ENCODE data around the gene SP1.
"Not testable (repeated sequence)": the region's sequence is repeated elsewhere in the genome, so short reads cannot be mapped to it uniquely, and the experiment has no call there.

The SP1 gene

DNA sequence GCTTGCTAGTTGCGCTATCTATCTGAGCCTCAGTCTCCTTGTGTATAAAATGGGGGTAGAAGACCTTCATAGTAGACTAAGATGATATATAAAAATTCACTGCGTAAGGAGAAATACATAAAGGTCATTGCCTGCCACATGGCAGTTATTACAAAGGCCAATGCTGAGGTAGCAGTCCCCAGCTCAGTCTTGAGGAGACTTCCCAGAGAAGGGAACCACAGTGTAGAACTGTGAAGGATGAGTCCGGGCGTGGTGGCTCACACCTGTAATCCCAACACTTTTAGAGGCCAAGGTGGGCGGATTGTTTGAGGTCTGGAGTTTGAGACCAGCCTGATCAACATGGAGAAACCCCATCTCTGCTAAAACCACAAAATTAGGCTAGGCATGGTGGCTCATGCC lies 26.7 kb upstream of the SP1 start:
- H3K36me3 ChIP-seq (ENCODE audit: control insufficient read depth in 5 of 5, insufficient read depth in 5 of 5, low read length in 5 of 5): no peaks in the 10 kb centered on the region
- H3K27ac ChIP-seq (ENCODE audit: low read depth, low read length): no peak overlapping the region
- no peak overlapping the region for H3K9ac ChIP-seq (ENCODE audit: low read length in 5 of 5)
- H3K27me3 ChIP-seq (ENCODE audit: control insufficient read depth in 5 of 5, insufficient read depth in 4 of 5, low read length in 5 of 5): no peaks in the 10 kb centered on the region
- H3K4me1 ChIP-seq (ENCODE audit: control insufficient read depth in 5 of 5, insufficient read depth in 5 of 5, low read length in 5 of 5): peaks cover 0 to 12% (median 5%) of the 10 kb centered on the region in 5 donors
- no peak overlapping the region for H3K4me3 ChIP-seq (ENCODE audit: low read depth in 1 of 5, low read length in 5 of 5)
- no peaks in the 10 kb centered on the region for H3K9me3 ChIP-seq (ENCODE audit: control insufficient read depth in 5 of 5, low read length in 5 of 5)

- Histone ChIP-seq H3K9me3 (ENCODE audit: control insufficient read depth in 5 of 5, low read length in 5 of 5) (no peaks in the 10 kb centered on the region), H3K36me3 (ENCODE audit: control insufficient read depth in 5 of 5, insufficient read depth in 5 of 5, low read length in 5 of 5) (no peaks in the 10 kb centered on the region), H3K27ac (ENCODE audit: low read depth, low read length) (no peak overlapping the region), H3K27me3 (ENCODE audit: control insufficient read depth in 5 of 5, insufficient read depth in 4 of 5, low read length in 5 of 5) (no peaks in the 10 kb centered on the region), H3K4me1 (ENCODE audit: control insufficient read depth in 5 of 5, insufficient read depth in 5 of 5, low read length in 5 of 5) (peaks cover 0 to 10% (median 5%) of the 10 kb centered on the region in 5 donors), H3K4me3 (ENCODE audit: low read depth in 1 of 5, low read length in 5 of 5) (no peak overlapping the region), H3K9ac (ENCODE audit: low read length in 5 of 5) (no peak overlapping the region)
Measured at GRCh38 chr12:53355121-53355520, 24.9 kb upstream of the SP1 start.

DNA sequence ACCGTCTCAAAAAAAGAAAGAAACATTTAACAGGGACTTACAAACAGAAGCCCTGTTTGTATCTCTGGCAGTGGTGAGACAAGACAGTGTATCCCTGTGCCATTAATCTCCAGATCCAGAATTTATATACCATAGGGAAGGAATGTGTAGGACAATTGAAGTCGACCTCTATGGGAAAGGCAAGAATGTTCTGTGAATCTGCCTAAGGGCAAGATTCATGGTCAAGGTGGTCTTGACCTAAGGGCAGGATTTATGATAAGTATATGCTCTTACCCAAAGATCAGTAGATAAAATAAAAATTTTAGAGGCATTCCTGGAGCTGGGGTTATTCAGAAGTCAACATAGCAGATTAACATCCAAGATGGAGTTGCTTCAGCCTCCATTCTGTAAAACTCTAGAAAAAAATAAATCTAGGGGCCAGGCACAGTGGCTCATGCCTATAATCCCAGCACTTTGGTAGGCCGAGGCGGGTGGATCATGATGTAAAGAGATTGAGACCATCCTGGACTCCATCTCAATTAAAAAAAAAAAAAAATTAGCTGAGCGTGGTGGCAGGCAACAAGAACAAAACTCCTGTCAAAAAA lies 21.0 kb upstream of the SP1 start:
- H3K27me3 ChIP-seq (ENCODE audit: control insufficient read depth in 5 of 5, insufficient read depth in 4 of 5, low read length in 5 of 5): no peaks in the 10 kb centered on the region
- no peaks in the 10 kb centered on the region for H3K9me3 ChIP-seq (ENCODE audit: control insufficient read depth in 5 of 5, low read length in 5 of 5)
- H3K9ac ChIP-seq (ENCODE audit: low read length in 5 of 5): no peak overlapping the region
- H3K36me3 ChIP-seq (ENCODE audit: control insufficient read depth in 5 of 5, insufficient read depth in 5 of 5, low read length in 5 of 5): no peaks in the 10 kb centered on the region
- H3K4me1 ChIP-seq (ENCODE audit: control insufficient read depth in 5 of 5, insufficient read depth in 5 of 5, low read length in 5 of 5): no peaks in the 10 kb centered on the region
- no peak overlapping the region for H3K27ac ChIP-seq (ENCODE audit: low read depth, low read length)
- H3K4me3 ChIP-seq (ENCODE audit: low read depth in 1 of 5, low read length in 5 of 5): no peak overlapping the region

DNA sequence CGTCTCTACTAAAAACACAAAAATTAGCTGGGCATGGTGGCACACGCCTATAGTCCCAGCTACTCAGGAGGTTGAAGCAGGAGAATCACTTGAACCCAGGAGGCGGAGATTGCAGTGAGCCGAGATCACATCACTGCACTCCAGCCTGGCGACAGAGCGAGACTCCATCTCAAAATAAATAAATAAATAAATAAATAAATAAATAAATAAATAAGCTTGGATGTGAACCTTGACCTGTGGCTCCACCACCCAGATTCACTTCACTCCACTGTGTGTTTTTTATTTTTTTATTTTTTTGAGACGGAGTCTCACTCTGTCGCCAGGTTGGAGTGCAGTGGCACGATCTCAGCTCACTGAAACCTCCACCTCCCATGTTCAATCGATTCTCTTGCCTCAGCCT lies 18.3 kb upstream of the SP1 start:
- not testable (repeated sequence) for H3K9ac ChIP-seq (ENCODE audit: low read length in 5 of 5); H3K36me3 ChIP-seq (ENCODE audit: control insufficient read depth in 5 of 5, insufficient read depth in 5 of 5, low read length in 5 of 5); H3K4me3 ChIP-seq (ENCODE audit: low read depth in 1 of 5, low read length in 5 of 5); H3K9me3 ChIP-seq (ENCODE audit: control insufficient read depth in 5 of 5, low read length in 5 of 5); H3K27ac ChIP-seq (ENCODE audit: low read depth, low read length); H3K27me3 ChIP-seq (ENCODE audit: control insufficient read depth in 5 of 5, insufficient read depth in 4 of 5, low read length in 5 of 5)
- H3K4me1 ChIP-seq (ENCODE audit: control insufficient read depth in 5 of 5, insufficient read depth in 5 of 5, low read length in 5 of 5): peaks cover 3 to 16% (median 6%) of the 10 kb centered on the region in 5 donors

DNA sequence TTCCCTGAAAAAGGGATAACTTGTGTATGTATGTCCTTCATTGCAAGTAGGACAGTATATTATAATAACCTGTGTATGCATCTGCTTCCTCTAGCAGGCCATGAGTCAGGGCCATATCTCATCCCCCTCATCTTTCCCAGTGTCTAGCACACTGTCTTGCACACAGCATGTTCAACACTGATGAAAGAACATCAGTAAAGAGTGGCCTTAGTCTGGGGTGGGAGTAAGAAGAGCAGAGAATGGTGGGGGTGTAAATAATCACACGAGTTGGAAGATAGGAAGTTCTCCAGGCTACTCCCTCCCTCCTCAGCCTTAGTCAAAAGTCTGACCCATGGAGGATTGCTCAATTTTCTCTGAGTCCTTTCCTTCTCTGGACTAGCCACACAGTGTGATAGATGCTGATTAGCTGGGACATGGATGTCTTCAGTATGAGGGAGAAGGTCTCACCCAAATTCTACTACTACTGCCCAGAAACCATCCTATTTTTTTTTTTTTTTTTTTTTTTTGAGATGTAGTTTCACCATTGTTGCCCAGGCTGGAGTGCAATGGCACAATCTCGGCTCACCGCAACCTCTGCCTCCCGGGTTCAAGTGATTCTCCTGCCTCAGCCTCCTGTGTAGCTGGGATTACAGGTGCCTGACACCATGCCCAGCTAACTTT lies 14.6 kb upstream of the SP1 start:
- Histone ChIP-seq H3K27me3 (ENCODE audit: control insufficient read depth in 5 of 5, insufficient read depth in 4 of 5, low read length in 5 of 5) (no peaks in the 10 kb centered on the region), H3K9ac (ENCODE audit: low read length in 5 of 5) (no peak overlapping the region), H3K36me3 (ENCODE audit: control insufficient read depth in 5 of 5, insufficient read depth in 5 of 5, low read length in 5 of 5) (no peaks in the 10 kb centered on the region), H3K4me1 (ENCODE audit: control insufficient read depth in 5 of 5, insufficient read depth in 5 of 5, low read length in 5 of 5) (peaks cover 3 to 23% (median 13%) of the 10 kb centered on the region in 5 donors), H3K27ac (ENCODE audit: low read depth, low read length) (peak overlapping the region; percentile 50), H3K9me3 (ENCODE audit: control insufficient read depth in 5 of 5, low read length in 5 of 5) (no peaks in the 10 kb centered on the region), H3K4me3 (ENCODE audit: low read depth in 1 of 5, low read length in 5 of 5) (no peak overlapping the region)

GRCh38 chr12:53373554-53374133 lies 6.3 kb upstream of the SP1 start:
- H3K36me3 ChIP-seq (ENCODE audit: control insufficient read depth in 5 of 5, insufficient read depth in 5 of 5, low read length in 5 of 5); H3K27me3 ChIP-seq (ENCODE audit: control insufficient read depth in 5 of 5, insufficient read depth in 4 of 5, low read length in 5 of 5); H3K4me3 ChIP-seq (ENCODE audit: low read depth in 1 of 5, low read length in 5 of 5); H3K9me3 ChIP-seq (ENCODE audit: control insufficient read depth in 5 of 5, low read length in 5 of 5): not testable (repeated sequence)
- Histone ChIP-seq H3K27ac (ENCODE audit: low read depth, low read length) (peak overlapping the region; percentile 32), H3K9ac (ENCODE audit: low read length in 5 of 5) (peak overlapping the region in 2 of 5 donors; percentile 25 to 63), H3K4me1 (ENCODE audit: control insufficient read depth in 5 of 5, insufficient read depth in 5 of 5, low read length in 5 of 5) (peaks cover 11 to 37% (median 25%) of the 10 kb centered on the region in 5 donors)

GRCh38 chr12:53374277-53374676 lies 5.7 kb upstream of the SP1 start:
- Histone ChIP-seq H3K27ac (ENCODE audit: low read depth, low read length) (peak overlapping the region; percentile 32), H3K4me1 (ENCODE audit: control insufficient read depth in 5 of 5, insufficient read depth in 5 of 5, low read length in 5 of 5) (peaks cover 12 to 39% (median 29%) of the 10 kb centered on the region in 5 donors)
- H3K9me3 ChIP-seq (ENCODE audit: control insufficient read depth in 5 of 5, low read length in 5 of 5); H3K36me3 ChIP-seq (ENCODE audit: control insufficient read depth in 5 of 5, insufficient read depth in 5 of 5, low read length in 5 of 5); H3K4me3 ChIP-seq (ENCODE audit: low read depth in 1 of 5, low read length in 5 of 5); H3K9ac ChIP-seq (ENCODE audit: low read length in 5 of 5); H3K27me3 ChIP-seq (ENCODE audit: control insufficient read depth in 5 of 5, insufficient read depth in 4 of 5, low read length in 5 of 5): not testable (repeated sequence)

- no peaks in the 10 kb centered on the region for H3K9me3 ChIP-seq (ENCODE audit: control insufficient read depth in 5 of 5, low read length in 5 of 5)
- H3K27me3 ChIP-seq (ENCODE audit: control insufficient read depth in 5 of 5, insufficient read depth in 4 of 5, low read length in 5 of 5): no peaks in the 10 kb centered on the region
- peaks cover 16 to 32% (median 25%) of the 10 kb centered on the region in 5 donors for H3K4me1 ChIP-seq (ENCODE audit: control insufficient read depth in 5 of 5, insufficient read depth in 5 of 5, low read length in 5 of 5)
- H3K4me3 ChIP-seq (ENCODE audit: low read depth in 1 of 5, low read length in 5 of 5): no peak overlapping the region
- H3K36me3 ChIP-seq (ENCODE audit: control insufficient read depth in 5 of 5, insufficient read depth in 5 of 5, low read length in 5 of 5): peaks cover 0 to 3% (median 0%) of the 10 kb centered on the region in 5 donors
- no peak overlapping the region for H3K9ac ChIP-seq (ENCODE audit: low read length in 5 of 5)
- H3K27ac ChIP-seq (ENCODE audit: low read depth, low read length): peak overlapping the region; percentile 30
Measured at GRCh38 chr12:53376747-53377146, 3.2 kb upstream of the SP1 start.

GRCh38 chr12:53378222-53378621 lies 1.8 kb upstream of the SP1 start:
- H3K9ac ChIP-seq (ENCODE audit: low read length in 5 of 5): no peak overlapping the region
- H3K27me3 ChIP-seq (ENCODE audit: control insufficient read depth in 5 of 5, insufficient read depth in 4 of 5, low read length in 5 of 5): no peaks in the 10 kb centered on the region
- peak overlapping the region in 3 of 5 donors; percentile 79 to 95 (median 90) for H3K4me3 ChIP-seq (ENCODE audit: low read depth in 1 of 5, low read length in 5 of 5)
- peak overlapping the region; percentile 96 for H3K27ac ChIP-seq (ENCODE audit: low read depth, low read length)
- peaks cover 0 to 17% (median 14%) of the 10 kb centered on the region in 5 donors for H3K36me3 ChIP-seq (ENCODE audit: control insufficient read depth in 5 of 5, insufficient read depth in 5 of 5, low read length in 5 of 5)
- H3K9me3 ChIP-seq (ENCODE audit: control insufficient read depth in 5 of 5, low read length in 5 of 5): no peaks in the 10 kb centered on the region
- peaks cover 23 to 36% (median 32%) of the 10 kb centered on the region in 5 donors for H3K4me1 ChIP-seq (ENCODE audit: control insufficient read depth in 5 of 5, insufficient read depth in 5 of 5, low read length in 5 of 5)

DNA sequence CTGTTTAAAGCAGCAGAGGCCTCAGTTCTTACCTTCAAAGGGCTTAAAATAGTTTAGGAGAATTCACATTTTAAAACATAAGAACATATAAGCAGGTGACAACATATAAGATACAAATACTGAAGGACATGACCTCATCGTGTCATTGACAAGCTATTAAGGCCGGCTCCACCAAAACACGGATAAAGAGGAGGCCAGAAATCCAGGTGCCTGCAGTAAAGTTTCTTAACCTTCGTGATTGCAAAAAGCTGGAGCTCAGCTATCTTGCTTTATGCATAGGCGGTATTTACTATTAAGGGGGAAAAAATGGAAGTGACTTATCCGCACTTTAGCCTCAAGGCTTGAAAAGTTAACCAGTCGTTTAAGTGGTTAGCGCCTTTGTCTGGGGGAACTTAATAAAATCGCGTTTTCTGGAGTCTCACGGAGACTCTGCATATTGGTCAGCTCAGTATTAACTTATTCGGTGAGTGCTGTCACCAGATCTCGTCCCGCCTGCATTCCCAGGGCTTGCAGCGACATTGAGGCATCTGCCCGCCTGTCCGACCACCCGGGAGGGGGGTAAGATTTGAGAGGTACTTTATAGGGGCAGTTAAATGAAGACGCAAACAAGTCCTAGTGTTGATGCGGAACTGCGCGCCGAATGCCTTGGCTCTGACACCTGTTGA lies 1.1 kb upstream of the SP1 start:
- H3K9me3 ChIP-seq (ENCODE audit: control insufficient read depth in 5 of 5, low read length in 5 of 5): no peaks in the 10 kb centered on the region
- H3K4me3 ChIP-seq (ENCODE audit: low read depth in 1 of 5, low read length in 5 of 5): peak overlapping the region; percentile 67 to 95 (median 79)
- H3K27ac ChIP-seq (ENCODE audit: low read depth, low read length): peak overlapping the region; percentile 96
- H3K9ac ChIP-seq (ENCODE audit: low read length in 5 of 5): peak overlapping the region; percentile 68 to 78 (median 73)
- H3K36me3 ChIP-seq (ENCODE audit: control insufficient read depth in 5 of 5, insufficient read depth in 5 of 5, low read length in 5 of 5): peaks cover 0 to 22% (median 20%) of the 10 kb centered on the region in 5 donors
- H3K4me1 ChIP-seq (ENCODE audit: control insufficient read depth in 5 of 5, insufficient read depth in 5 of 5, low read length in 5 of 5): peaks cover 25 to 40% (median 38%) of the 10 kb centered on the region in 5 donors
- H3K27me3 ChIP-seq (ENCODE audit: control insufficient read depth in 5 of 5, insufficient read depth in 4 of 5, low read length in 5 of 5): no peaks in the 10 kb centered on the region

Measured in subcutaneous abdominal adipose tissue (tissue), 5 donors.